ENCODE results near the gene LRRC8D. TPM values are rescaled to one million over a fixed set of nuclear protein-coding genes. Genes with fewer than 3 reads are reported as not detected.

LRRC8D gene
- total RNA-seq, 1 donor from 2014 or later: 1.3 TPM

GRCh38 chr1:89955311-89956205, 134.7 kb downstream of the LRRC8D start:
- no peak for DNase-seq (ENCODE audit: low spot score in 2 of 2)
- H3K4me3 ChIP-seq: no peak overlapping the region

GRCh38 chr1:89957107-89957506, 136.3 kb downstream of the LRRC8D start:
- H3K4me1 ChIP-seq: no peaks in the 10 kb centered on the region
- H3K4me3 ChIP-seq: no peak overlapping the region
- TF ChIP-seq, protein P1, sequence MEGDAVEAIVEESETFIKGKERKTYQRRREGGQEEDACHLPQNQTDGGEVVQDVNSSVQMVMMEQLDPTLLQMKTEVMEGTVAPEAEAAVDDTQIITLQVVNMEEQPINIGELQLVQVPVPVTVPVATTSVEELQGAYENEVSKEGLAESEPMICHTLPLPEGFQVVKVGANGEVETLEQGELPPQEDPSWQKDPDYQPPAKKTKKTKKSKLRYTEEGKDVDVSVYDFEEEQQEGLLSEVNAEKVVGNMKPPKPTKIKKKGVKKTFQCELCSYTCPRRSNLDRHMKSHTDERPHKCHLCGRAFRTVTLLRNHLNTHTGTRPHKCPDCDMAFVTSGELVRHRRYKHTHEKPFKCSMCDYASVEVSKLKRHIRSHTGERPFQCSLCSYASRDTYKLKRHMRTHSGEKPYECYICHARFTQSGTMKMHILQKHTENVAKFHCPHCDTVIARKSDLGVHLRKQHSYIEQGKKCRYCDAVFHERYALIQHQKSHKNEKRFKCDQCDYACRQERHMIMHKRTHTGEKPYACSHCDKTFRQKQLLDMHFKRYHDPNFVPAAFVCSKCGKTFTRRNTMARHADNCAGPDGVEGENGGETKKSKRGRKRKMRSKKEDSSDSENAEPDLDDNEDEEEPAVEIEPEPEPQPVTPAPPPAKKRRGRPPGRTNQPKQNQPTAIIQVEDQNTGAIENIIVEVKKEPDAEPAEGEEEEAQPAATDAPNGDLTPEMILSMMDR (IDR thresholded peaks at IDR 0.05): no peak
- no peaks in the 10 kb centered on the region for H3K9me3 ChIP-seq
- intact Hi-C loops (cut with DNase I): no loop called here
- no peak for DNase-seq (ENCODE audit: low spot score in 2 of 2)
- no peaks in the 10 kb centered on the region for H3K27me3 ChIP-seq
- no peaks in the 10 kb centered on the region for H3K36me3 ChIP-seq
- H3K27ac ChIP-seq: no peak overlapping the region

More at GRCh38 chr1:89955311-89956205, 134.7 kb downstream of the LRRC8D start:
- intact Hi-C loops (cut with DNase I): no loop called here
- Histone ChIP-seq H3K4me1 (no peaks in the 10 kb centered on the region), H3K36me3 (no peaks in the 10 kb centered on the region), H3K9me3 (no peaks in the 10 kb centered on the region), H3K27ac (no peak overlapping the region), H3K27me3 (no peaks in the 10 kb centered on the region)
- TF ChIP-seq, protein P1 (IDR thresholded peaks at IDR 0.05): no peak

DNA sequence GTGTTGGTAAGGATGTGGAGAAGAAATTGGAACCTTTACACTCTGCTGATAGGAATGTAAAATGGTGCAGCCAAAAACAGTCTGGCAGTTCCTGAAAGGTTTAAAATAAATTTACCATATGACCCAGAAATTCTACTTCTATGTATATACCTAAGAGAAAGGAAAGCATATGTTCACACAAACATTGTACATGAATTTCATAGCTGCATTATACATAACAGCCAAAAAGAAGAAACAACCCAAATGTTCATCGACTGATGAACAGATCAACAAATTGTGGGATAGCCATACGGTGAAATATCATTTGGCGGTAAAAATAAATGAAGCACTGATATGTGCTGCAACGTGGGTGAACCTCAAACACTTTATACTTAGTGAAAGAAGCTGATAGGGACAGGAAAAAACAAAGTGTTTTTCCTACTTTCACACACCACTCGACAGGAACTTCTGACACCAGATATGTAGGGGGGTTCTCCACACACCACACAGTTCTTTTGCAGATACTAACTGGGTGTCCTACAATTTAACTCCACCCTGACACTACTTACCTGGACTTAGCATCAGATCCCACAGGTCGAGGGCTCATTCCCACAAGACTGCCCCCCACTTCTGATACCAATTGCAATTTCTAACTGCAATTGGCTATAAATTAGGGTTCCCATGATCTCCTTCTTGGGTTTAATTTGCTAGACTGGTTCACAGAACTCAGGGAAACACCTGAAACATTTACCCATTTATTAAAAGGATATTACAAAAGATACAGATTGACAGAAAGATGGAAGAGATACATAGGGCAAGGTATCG, 138.2 kb downstream of the LRRC8D start:
- Histone ChIP-seq H3K27me3 (no peaks in the 10 kb centered on the region), H3K36me3 (no peaks in the 10 kb centered on the region), H3K4me1 (no peaks in the 10 kb centered on the region), H3K27ac (no peak overlapping the region), H3K4me3 (no peak overlapping the region), H3K9me3 (no peaks in the 10 kb centered on the region)
- intact Hi-C loops (cut with DNase I): no loop called here
- DNase-seq (ENCODE audit: low spot score in 2 of 2): no peak
- TF ChIP-seq, protein P1 (IDR thresholded peaks at IDR 0.05): no peak

DNA sequence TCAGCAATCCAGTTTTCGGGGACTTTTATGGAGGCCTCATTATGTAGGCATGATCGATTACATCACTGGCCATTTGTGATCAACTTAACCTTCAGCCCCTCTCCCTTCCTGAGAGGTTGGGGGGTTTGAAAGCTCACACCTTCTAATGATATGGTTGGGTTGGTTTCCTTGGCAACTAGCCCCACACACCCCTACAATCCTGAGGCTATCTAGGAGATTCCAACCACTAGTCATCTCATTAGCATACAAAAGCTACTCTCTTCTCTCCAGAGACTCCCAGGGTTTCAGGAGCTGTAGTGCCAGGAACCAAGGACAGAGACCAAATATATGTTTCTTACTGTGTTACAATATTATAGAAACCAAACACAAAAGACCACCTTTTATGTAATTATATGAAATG, 138.9 kb downstream of the LRRC8D start:
- TF ChIP-seq, protein P1 (IDR thresholded peaks at IDR 0.05): no peak
- H3K4me3 ChIP-seq: no peak overlapping the region
- no peaks in the 10 kb centered on the region for H3K27me3 ChIP-seq
- intact Hi-C loops (cut with DNase I): no loop called here
- no peaks in the 10 kb centered on the region for H3K4me1 ChIP-seq
- no peaks in the 10 kb centered on the region for H3K36me3 ChIP-seq
- no peak overlapping the region for H3K27ac ChIP-seq
- H3K9me3 ChIP-seq: no peaks in the 10 kb centered on the region
- no peak for DNase-seq (ENCODE audit: low spot score in 2 of 2)

DNA sequence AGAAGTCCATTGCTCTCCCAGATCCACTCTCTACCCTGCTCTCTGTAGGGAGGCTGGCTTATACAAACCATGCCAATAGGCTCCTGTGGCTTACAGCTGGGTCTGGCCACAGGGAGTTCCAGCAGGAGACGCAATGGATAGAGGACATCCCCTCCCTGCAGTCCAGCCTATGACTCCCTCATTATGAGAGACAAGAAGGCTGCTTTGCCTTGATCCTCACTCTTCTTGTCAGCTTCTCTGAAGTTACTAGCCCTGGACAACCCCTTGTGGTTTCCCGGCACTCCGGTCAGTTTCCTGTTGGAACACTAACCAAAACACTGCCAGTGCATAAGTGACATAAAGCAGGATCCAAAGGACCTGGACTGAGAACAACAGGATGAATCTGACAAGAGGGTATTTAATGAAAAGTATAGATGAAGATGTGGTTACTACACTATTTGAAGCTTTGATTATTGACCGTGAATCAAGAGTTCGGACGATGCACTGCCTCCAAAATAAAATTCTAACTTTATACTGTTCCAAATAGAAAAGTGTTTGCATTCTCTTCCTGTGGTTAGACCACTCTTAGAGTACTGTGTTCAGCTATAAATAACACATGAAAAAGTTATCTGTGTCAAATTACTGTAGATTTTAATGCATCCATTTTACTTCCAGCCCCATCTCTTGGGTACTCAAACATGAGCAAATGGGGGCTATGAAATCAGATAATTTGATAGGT, 141.4 kb downstream of the LRRC8D start:
- Histone ChIP-seq H3K27me3 (no peaks in the 10 kb centered on the region), H3K36me3 (no peaks in the 10 kb centered on the region), H3K27ac (no peak overlapping the region), H3K9me3 (no peaks in the 10 kb centered on the region), H3K4me1 (no peaks in the 10 kb centered on the region), H3K4me3 (no peak overlapping the region)
- TF ChIP-seq, protein P1 (IDR thresholded peaks at IDR 0.05): no peak
- intact Hi-C loops (cut with DNase I): no loop called here
- no peak for DNase-seq (ENCODE audit: low spot score in 2 of 2)
